KMS-11 (cell line): ENCODE data around the gene MYMX.

Source experiments
- H2AFZ ChIP-seq: fragments of 200-600 bp; sonication (generic); 2 replicates; pipeline ENCODE4 v1.6.1; 2016; ENCODE audit warnings: antibody characterized with exemption, mixed run types, low read depth
- H3K27ac ChIP-seq: fragments of 200-600 bp; sonication (generic); 2 replicates; pipeline ENCODE4 v1.6.1; 2016; ENCODE audit warnings: mild to moderate bottlenecking, mixed run types
- H3K27me3 ChIP-seq: fragments of 200-600 bp; sonication (generic); 2 replicates; pipeline ENCODE4 v1.6.1; 2017; ENCODE audit warnings: mild to moderate bottlenecking, low read depth, mixed run types, moderate library complexity; ENCODE audit not compliant: insufficient read depth
- H3K36me3 ChIP-seq: fragments of 200-600 bp; sonication (generic); 2 replicates; pipeline ENCODE4 v1.6.1; 2017; ENCODE audit warnings: mild to moderate bottlenecking, mixed run types; ENCODE audit not compliant: insufficient read depth
- H3K4me1 ChIP-seq: fragments of 200-600 bp; sonication (generic); 2 replicates; pipeline ENCODE4 v1.6.1; 2016; ENCODE audit warnings: mild to moderate bottlenecking, low read depth, mixed run types; ENCODE audit not compliant: poor library complexity, severe bottlenecking
- H3K4me2 ChIP-seq: fragments of 200-600 bp; sonication (generic); 2 replicates; pipeline ENCODE4 v1.7.0; 2016; ENCODE audit warnings: mild to moderate bottlenecking, mixed run types
- H3K4me3 ChIP-seq: fragments of 200-600 bp; sonication (generic); IDR thresholded peaks from 2 replicates; pipeline ENCODE4 v1.6.1; 2017; ENCODE audit warnings: low read depth, low read length, mixed read lengths; ENCODE audit not compliant: insufficient read depth
- H3K79me2 ChIP-seq: fragments of 200-600 bp; sonication (generic); 2 replicates; pipeline ENCODE4 v1.6.1; 2016; ENCODE audit warnings: low read depth, mixed run types; ENCODE audit not compliant: insufficient read depth
- H3K9ac ChIP-seq: fragments of 200-600 bp; sonication (generic); 2 replicates; pipeline ENCODE4 v1.6.1; 2016; ENCODE audit warnings: mild to moderate bottlenecking, mixed run types
- H4K20me1 ChIP-seq: fragments of 200-600 bp; sonication (generic); 2 replicates; pipeline ENCODE4 v1.6.1; 2016; ENCODE audit warnings: mild to moderate bottlenecking, mixed run types; ENCODE audit not compliant: insufficient read depth
- CTCF ChIP-seq: fragments of 200-600 bp; sonication (generic); conservative IDR thresholded peaks from 2 replicates; pipeline ENCODE4 v1.6.1; 2017; ENCODE audit warnings: low read depth, mild to moderate bottlenecking, antibody characterized with exemption, low read length, moderate library complexity, mixed read lengths

Gene MYMX

GRCh38 chr6:44258325-44258863 lies 41.7 kb downstream of the MYMX start:
- 0 out of 2 replicates have a peak, but pooled peaks cover 7% of the 10 kb centered on the region for H4K20me1 ChIP-seq
- H3K9ac ChIP-seq, result no peak overlapping the region
- H3K27me3 ChIP-seq, result no peaks in the 10 kb centered on the region
- no peak overlapping the region for H3K4me2 ChIP-seq
- TF ChIP-seq CTCF, result no peak
- H3K79me2 ChIP-seq, result peaks cover 40% of the 10 kb centered on the region
- H3K4me3 ChIP-seq, result no peak overlapping the region
- peaks cover 10% of the 10 kb centered on the region for H3K36me3 ChIP-seq
- H3K27ac ChIP-seq, result peak overlapping the region; percentile 12; the same call in 1 of the 2 replicates
- H2AFZ ChIP-seq, result no peak overlapping the region
- H3K4me1 ChIP-seq, result peaks cover 62% of the 10 kb centered on the region

DNA sequence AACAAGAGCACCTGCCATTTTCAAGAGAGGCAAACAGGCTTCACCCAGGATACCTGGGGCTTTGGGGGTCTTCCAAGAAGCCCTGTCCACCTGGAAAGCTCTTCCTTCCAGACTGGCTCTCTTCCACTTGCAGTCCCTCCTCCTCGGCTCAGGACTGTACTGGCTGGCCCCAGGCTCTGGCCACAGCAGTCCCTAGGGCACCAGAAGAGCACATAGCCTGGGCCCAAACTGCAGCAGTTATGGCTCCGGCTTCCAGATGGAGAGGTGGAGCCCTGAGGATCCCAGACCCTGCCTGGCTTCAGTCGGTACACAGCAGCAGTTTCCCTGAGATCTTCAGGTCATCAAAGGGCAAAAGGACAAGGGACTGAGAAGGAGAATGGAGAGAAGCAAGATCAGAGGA lies 42.2 kb downstream of the MYMX start:
- Histone ChIP-seq H3K79me2 (peaks cover 43% of the 10 kb centered on the region), H3K27ac (peak overlapping the region; percentile 12; the same call in 1 of the 2 replicates)

GRCh38 chr6:44260011-44260410 lies 43.3 kb downstream of the MYMX start:
- H3K4me2 ChIP-seq, result no peak overlapping the region
- H3K4me3 ChIP-seq, result no peak overlapping the region
- no peaks in the 10 kb centered on the region; the same call in 1 of the 2 replicates for H3K36me3 ChIP-seq
- peaks cover 54% of the 10 kb centered on the region for H3K79me2 ChIP-seq
- TF ChIP-seq CTCF, result no peak
- peak overlapping the region; percentile 15; the same call in 1 of the 2 replicates for H3K27ac ChIP-seq
- H2AFZ ChIP-seq, result no peak overlapping the region
- H3K9ac ChIP-seq, result no peak overlapping the region
- no peaks in the 10 kb centered on the region for H4K20me1 ChIP-seq
- no peaks in the 10 kb centered on the region for H3K27me3 ChIP-seq
- H3K4me1 ChIP-seq, result peaks cover 49% of the 10 kb centered on the region

More for the DNA sequence above, 42.2 kb downstream of the MYMX start:
- no peak overlapping the region for H3K9ac ChIP-seq
- peaks cover 6% of the 10 kb centered on the region for H3K36me3 ChIP-seq
- no peak overlapping the region for H2AFZ ChIP-seq
- H3K4me1 ChIP-seq, result peaks cover 57% of the 10 kb centered on the region
- no peak overlapping the region for H3K4me2 ChIP-seq
- no peak overlapping the region for H3K4me3 ChIP-seq
- no peaks in the 10 kb centered on the region for H3K27me3 ChIP-seq
- no peak for TF ChIP-seq CTCF
- H4K20me1 ChIP-seq, result 0 out of 2 replicates have a peak, but pooled peaks cover 5% of the 10 kb centered on the region

- Histone ChIP-seq H2AFZ (no peak overlapping the region), H3K36me3 (no peaks in the 10 kb centered on the region; the same call in 1 of the 2 replicates), H3K79me2 (peaks cover 57% of the 10 kb centered on the region), H4K20me1 (no peaks in the 10 kb centered on the region), H3K9ac (no peak overlapping the region), H3K4me1 (peaks cover 45% of the 10 kb centered on the region), H3K4me3 (no peak overlapping the region), H3K27me3 (no peaks in the 10 kb centered on the region), H3K27ac (no peak overlapping the region; the same call in 1 of the 2 replicates), H3K4me2 (no peak overlapping the region; the same call in 1 of the 2 replicates)
- no peak for TF ChIP-seq CTCF
Observed at GRCh38 chr6:44260451-44261297, 43.9 kb downstream of the MYMX start.
